Right atrium auricular region (tissue), 2 donors: ENCODE results near the gene GUCY2F. TPM values are rescaled to one million over a fixed set of nuclear protein-coding genes. Genes with fewer than 3 reads are reported as not detected.

Experiments
- DNase-seq: peaks from one replicate; pipeline ENCODE4 v3.0.0-alpha.2; 2019; ENCODE audit warnings: low spot score
- H3K27ac ChIP-seq, 2 donors: fragments of 200-600 bp; sonication (generic); 1 replicate in 1 of 2; 2 replicates in 1 of 2; pipeline ENCODE4 v1.5.1; 2016 to 2019
- H3K27me3 ChIP-seq, 2 donors: fragments of 200-600 bp; sonication (generic); one replicate each; pipeline versions ENCODE4 v1.5.1 to v1.6.0; 2017 to 2019
- H3K36me3 ChIP-seq: fragments of 200-600 bp; sonication (generic); one replicate; pipeline ENCODE4 v1.5.1; 2016
- H3K4me1 ChIP-seq, 2 donors: fragments of 200-600 bp; sonication (generic); one replicate each; pipeline versions ENCODE4 v1.5.1 to v1.6.0; 2017 to 2019
- H3K4me3 ChIP-seq, 2 donors: fragments of 200-600 bp; sonication (generic); 1 replicate in 1 of 2; 2 replicates in 1 of 2; pipeline ENCODE4 v1.5.1; 2017 to 2019; ENCODE audit warnings: mild to moderate bottlenecking in 1 of 2, moderate library complexity in 1 of 2
- H3K9me3 ChIP-seq, 2 donors: fragments of 200-600 bp; sonication (generic); one replicate each; pipeline ENCODE4 v1.5.1; 2019
- CTCF ChIP-seq, 2 donors: fragments of 200-600 bp; sonication (generic); IDR thresholded peaks; one replicate each; pipeline ENCODE4 v1.5.1; 2019; ENCODE audit warnings: antibody characterized with exemption in 2 of 2
- total RNA-seq, 2 donors: library from RNA; depleted of rRNA; stranded (reverse); fragments of >200 nt; gene quantifications; one replicate each; pipeline ENCODE4 v1.1.0, GENCODE V29; 2016

GUCY2F gene
- total RNA-seq, 2 donors from 2014 or later, result not detected

GRCh38 chrX:109472939-109473735 lies 8.7 kb downstream of the GUCY2F start:
- no peak for TF ChIP-seq CTCF (IDR thresholded peaks at IDR 0.05)

DNA sequence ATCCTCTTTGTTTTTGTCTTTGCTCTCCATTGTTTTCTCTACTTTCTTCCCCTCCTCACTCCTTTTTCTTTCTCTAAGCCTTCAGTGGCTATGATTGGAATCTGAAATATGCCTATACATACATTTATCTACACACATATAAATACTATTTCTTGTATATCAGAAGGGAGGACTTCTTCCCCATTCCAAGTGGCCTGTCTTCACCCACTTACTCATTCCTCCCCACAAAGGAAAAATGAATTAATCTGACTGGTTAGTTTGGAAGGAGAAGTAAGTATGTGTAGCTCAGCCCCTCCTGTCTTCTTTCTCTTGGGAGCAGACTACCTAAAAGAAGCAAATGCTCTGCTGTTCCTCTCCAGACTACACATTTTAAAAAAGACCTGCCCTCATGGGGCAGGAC lies 17.7 kb downstream of the GUCY2F start:
- H3K9me3 ChIP-seq, result no peaks in the 10 kb centered on the region
- H3K4me1 ChIP-seq, result no peaks in the 10 kb centered on the region
- no peaks in the 10 kb centered on the region for H3K36me3 ChIP-seq
- H3K27ac ChIP-seq, result no peak overlapping the region
- TF ChIP-seq CTCF (IDR thresholded peaks at IDR 0.05), result no peak
- no peak overlapping the region for H3K4me3 ChIP-seq
- DNase-seq, result no peak
- no peaks in the 10 kb centered on the region for H3K27me3 ChIP-seq

More at GRCh38 chrX:109472939-109473735, 8.7 kb downstream of the GUCY2F start:
- H3K27ac ChIP-seq, result no peak overlapping the region
- no peaks in the 10 kb centered on the region for H3K4me1 ChIP-seq
- H3K27me3 ChIP-seq, result peaks cover 0 to 8% of the 10 kb centered on the region in 2 donors
- no peak for DNase-seq
- H3K9me3 ChIP-seq, result no peaks in the 10 kb centered on the region
- no peaks in the 10 kb centered on the region for H3K36me3 ChIP-seq
- H3K4me3 ChIP-seq, result no peak overlapping the region

DNA sequence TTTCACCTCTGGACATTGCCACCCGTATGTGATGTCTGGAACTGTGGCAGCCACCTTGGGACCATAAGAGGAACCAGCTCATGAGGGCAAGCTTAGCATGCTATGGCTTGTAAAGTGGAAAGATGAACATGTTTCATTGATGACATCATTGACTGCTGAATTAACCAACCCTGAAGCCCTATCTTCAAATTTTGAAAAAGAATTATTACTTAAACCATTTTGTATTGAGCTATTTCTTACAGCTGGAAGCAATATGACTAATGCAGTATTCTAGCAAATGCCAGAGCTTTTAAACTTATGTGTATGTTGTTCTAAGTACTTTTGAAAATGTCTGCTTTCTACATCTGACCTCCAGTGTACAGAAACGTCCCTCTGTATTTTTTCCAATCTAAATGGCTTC lies 18.1 kb downstream of the GUCY2F start:
- no peak overlapping the region for H3K4me3 ChIP-seq
- H3K36me3 ChIP-seq, result no peaks in the 10 kb centered on the region
- H3K4me1 ChIP-seq, result no peaks in the 10 kb centered on the region
- no peaks in the 10 kb centered on the region for H3K27me3 ChIP-seq
- no peak overlapping the region for H3K27ac ChIP-seq
- no peak for TF ChIP-seq CTCF (IDR thresholded peaks at IDR 0.05)
- DNase-seq, result no peak
- no peaks in the 10 kb centered on the region for H3K9me3 ChIP-seq

GRCh38 chrX:109448282-109448938 lies 33.5 kb downstream of the GUCY2F start:
- no peak for DNase-seq
- no peak overlapping the region for H3K4me3 ChIP-seq
- peaks cover 0 to 4% of the 10 kb centered on the region in 2 donors for H3K9me3 ChIP-seq
- H3K27ac ChIP-seq, result no peak overlapping the region
- no peaks in the 10 kb centered on the region for H3K27me3 ChIP-seq
- TF ChIP-seq CTCF (IDR thresholded peaks at IDR 0.05), result no peak
- H3K36me3 ChIP-seq, result no peaks in the 10 kb centered on the region
- no peaks in the 10 kb centered on the region for H3K4me1 ChIP-seq

DNA sequence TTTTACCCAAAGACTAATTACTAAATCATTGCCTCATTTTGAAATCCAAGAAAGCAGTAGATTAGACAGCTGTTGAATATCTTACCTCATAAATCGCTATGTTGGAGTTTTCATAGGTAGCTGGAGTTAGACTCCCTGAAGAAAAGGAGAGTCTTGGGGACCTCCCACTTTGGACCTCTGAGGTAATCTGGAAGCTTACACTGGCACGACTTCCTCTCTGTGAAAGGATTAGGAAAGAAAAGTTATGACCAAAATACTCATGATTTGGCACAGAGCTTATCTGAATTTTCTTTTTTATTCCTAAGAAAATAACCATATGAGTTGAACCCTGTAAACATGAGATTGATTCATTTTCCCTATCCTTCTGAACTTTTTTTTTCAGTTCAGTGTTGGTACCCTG lies 40.6 kb downstream of the GUCY2F start:
- Histone ChIP-seq H3K4me1 (no peaks in the 10 kb centered on the region), H3K27me3 (no peaks in the 10 kb centered on the region), H3K4me3 (no peak overlapping the region), H3K27ac (no peak overlapping the region), H3K9me3 (peaks cover 0 to 4% of the 10 kb centered on the region in 2 donors), H3K36me3 (no peaks in the 10 kb centered on the region)
- no peak for DNase-seq
- no peak for TF ChIP-seq CTCF (IDR thresholded peaks at IDR 0.05)
